SK-N-MC (cell line): ENCODE results near the gene MRPS7.
A peak's percentile ranks its signal among the peaks of the same experiment; 100 is the strongest.

ENCODE experiments used
- DNase-seq: peaks from one replicate; pipeline ENCODE4 v3.0.0-alpha.2; 2011; ENCODE audit warnings: low read depth, low spot score
- H3K27ac ChIP-seq: fragments of 200-600 bp; sonication (generic); 2 replicates; pipeline ENCODE4 v1.5.1; 2016; ENCODE audit warnings: mixed run types
- H3K36me3 ChIP-seq: fragments of 200-600 bp; sonication (generic); 2 replicates; pipeline ENCODE4 v1.6.1; 2017; ENCODE audit warnings: antibody characterized with exemption, low read length, mixed read lengths; ENCODE audit not compliant: insufficient read depth
- H3K4me3 ChIP-seq: fragments of 200-600 bp; sonication (generic); 2 replicates; pipeline ENCODE4 v1.5.1; 2016
- H3K9ac ChIP-seq: fragments of 200-600 bp; sonication (generic); 2 replicates; pipeline ENCODE4 v1.8.0; 2017; ENCODE audit warnings: mixed run types, mixed read lengths; ENCODE audit not compliant: insufficient read length
- H3K9me3 ChIP-seq: fragments of 200-600 bp; sonication (generic); 2 replicates; pipeline ENCODE4 v1.6.1; 2017; ENCODE audit warnings: low read depth, mild to moderate bottlenecking, antibody characterized with exemption, low read length, moderate library complexity, mixed read lengths
- EZH2 ChIP-seq: fragments of 200-600 bp; sonication (generic); IDR thresholded peaks from one replicate; pipeline ENCODE4 v1.6.1; 2017; ENCODE audit warnings: antibody characterized with exemption
- FOXP2 ChIP-seq: optimal IDR thresholded peaks from 2 replicates; pipeline ENCODE3; 2011; ENCODE audit warnings: mild to moderate bottlenecking, moderate library complexity; ENCODE audit not compliant: insufficient read depth; ENCODE audit errors: extremely low read length, control extremely low read depth
- POLR2AphosphoS5 ChIP-seq: IDR thresholded peaks from 2 replicates; pipeline ENCODE4 v1.6.1; 2012; ENCODE audit warnings: mild to moderate bottlenecking, low read depth, low read length, borderline replicate concordance

The MRPS7 gene

DNA sequence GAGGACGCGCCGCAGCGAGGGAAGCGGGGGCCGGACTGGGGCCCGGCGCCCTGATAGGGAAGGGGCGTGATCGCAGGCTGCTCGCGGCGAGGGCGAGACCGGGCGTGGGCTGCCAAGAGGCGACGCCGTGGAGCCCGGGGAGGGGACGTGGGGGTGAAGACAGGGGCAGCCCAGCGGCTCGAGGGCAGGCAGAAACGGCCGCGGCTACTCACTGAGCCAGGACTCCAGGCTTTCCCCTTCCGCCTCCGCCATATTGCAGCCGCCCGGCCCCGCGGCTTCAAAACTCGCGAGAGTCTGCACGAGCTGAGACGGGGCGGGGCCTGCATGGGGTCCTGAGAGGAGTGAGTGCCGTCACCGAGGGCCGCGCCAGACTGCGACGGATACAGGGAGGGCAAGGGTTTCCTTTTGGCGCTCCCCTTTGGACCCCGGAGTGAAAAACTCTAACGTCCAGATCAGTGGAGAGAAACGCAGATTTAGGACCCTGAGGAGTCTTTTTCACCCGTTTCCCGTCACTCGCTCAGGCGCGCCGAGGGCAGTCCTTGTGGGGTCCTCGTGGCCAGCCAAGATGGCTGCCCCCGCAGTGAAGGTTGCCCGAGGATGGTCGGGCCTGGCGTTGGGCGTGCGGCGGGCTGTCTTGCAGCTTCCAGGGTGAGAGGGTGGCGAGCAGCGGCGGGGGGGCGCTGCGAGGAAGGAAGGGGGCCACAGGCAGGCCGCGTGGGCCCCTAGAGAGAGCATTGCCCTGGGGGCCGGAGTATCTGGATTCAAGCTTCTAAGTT is at the start of gene MRPS7, which contains the start of gene GGA3:
MRPS7 (plus strand) TSS at position 544 of the 776 bp plus-strand sequence; CDS start at position 566, 22 bp downstream.
GGA3 (minus strand) TSS at position 271 of the 776 bp plus-strand sequence; CDS start at position 252, 19 bp downstream.
- Histone ChIP-seq H3K27ac (peak within 1 kb of the TSS; percentile 98), H3K36me3 (peaks cover 28% of the 10 kb centered on the region), H3K4me3 (peak within 1 kb of the TSS; percentile 90), H3K9me3 (no peaks in the 10 kb centered on the region), H3K9ac (peak within 1 kb of the TSS; percentile 97)
- peak; percentile 57 for DNase-seq
- TF ChIP-seq EZH2 = no peak
- peak; percentile 71 for TF ChIP-seq FOXP2
- TF ChIP-seq POLR2AphosphoS5 = peak; percentile 89

DNA sequence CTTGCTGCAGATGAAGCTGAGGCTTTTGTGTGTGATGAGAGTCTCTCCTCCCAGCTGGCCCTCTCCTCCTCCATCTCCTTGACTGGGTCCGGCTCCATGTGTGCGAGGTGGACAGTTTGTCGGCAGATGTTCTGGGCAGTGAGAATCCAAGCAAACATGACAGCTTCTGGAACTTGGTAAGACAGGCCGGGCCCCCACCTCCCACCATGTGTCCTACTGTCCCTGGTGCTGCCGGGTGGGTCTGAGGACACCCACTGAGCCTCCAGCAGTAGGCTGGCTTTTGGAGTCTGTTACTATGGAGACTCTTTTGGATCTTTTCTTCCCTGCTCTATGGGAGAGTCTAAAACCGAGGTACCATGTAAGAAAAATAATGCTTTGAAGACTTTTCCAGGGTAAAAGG is 43.5 kb upstream of the MRPS7 start:
- H3K36me3 ChIP-seq = peaks cover 68% of the 10 kb centered on the region
- no peaks in the 10 kb centered on the region for H3K9me3 ChIP-seq
- TF ChIP-seq POLR2AphosphoS5 (no peak), FOXP2 (no peak), EZH2 (no peak)
- H3K4me3 ChIP-seq = no peak overlapping the region
- no peak for DNase-seq
- no peak overlapping the region for H3K9ac ChIP-seq
- H3K27ac ChIP-seq = no peak overlapping the region

DNA sequence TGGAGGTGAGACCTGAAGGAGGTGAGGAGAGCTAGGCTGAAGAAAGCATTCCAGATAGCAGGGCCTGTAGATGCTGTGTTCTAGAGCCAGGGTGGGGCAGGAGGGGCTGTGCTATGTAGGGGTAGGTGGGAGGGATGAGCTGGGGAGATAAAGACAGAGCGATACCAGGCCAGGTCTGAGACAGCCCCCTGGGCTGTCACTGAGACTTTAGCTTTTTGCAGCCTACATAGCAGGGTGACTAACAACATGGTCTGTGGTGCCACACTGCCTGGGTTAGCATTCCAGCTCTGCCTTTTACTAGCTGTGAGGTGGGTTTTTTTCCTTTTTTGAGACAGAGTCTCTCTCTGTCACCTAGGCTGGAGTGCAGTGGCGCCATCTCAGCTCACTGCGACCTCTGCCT is 41.9 kb upstream of the MRPS7 start:
- Histone ChIP-seq H3K9ac (no peak overlapping the region), H3K27ac (no peak overlapping the region), H3K36me3 (peaks cover 56% of the 10 kb centered on the region), H3K4me3 (no peak overlapping the region), H3K9me3 (no peaks in the 10 kb centered on the region)
- no peak for TF ChIP-seq POLR2AphosphoS5
- no peak for TF ChIP-seq FOXP2
- TF ChIP-seq EZH2 = no peak
- no peak for DNase-seq

DNA sequence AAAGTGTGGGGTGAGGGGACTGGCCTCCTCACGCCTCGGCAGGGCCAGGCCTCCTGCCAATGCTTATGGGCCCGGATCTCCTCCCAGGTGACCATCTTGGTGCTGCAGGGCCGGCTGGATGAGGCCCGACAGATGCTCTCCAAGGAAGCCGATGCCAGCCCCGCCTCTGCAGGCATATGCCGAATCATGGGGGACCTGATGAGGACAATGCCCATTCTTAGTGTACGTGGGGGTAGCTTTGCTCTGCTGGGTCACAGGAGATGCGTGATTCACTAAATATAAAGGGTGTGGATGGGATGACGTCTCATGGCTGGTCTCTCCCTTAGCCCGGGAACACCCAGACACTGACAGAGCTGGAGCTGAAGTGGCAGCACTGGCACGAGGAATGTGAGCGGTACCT is 36.7 kb upstream of the MRPS7 start:
- H3K9ac ChIP-seq = no peak overlapping the region
- DNase-seq = no peak
- H3K27ac ChIP-seq = no peak overlapping the region
- no peaks in the 10 kb centered on the region for H3K9me3 ChIP-seq
- H3K36me3 ChIP-seq = peaks cover 56% of the 10 kb centered on the region
- H3K4me3 ChIP-seq = no peak overlapping the region
- TF ChIP-seq EZH2 (no peak), FOXP2 (no peak), POLR2AphosphoS5 (no peak)

DNA sequence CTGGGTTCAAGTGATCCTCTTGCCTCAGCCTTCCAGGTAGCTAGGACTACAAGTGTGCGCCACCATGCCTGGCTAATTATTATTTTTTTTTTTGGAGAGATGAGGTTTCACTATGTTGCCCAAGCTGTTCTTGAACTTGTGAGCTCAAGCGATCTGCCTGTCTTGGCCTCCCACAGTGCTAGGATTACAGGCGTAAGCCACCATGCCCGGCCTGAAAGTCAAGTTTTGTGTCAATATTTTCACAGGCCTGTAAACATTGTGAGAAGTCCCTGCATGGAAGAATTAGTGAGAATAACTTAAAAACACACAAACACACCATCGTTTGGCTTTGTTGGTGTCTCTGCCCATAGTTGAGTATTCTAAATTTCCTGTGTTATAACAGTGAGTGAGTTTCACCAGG is 34.0 kb upstream of the MRPS7 start:
- no peak for DNase-seq
- TF ChIP-seq EZH2 (no peak), POLR2AphosphoS5 (no peak), FOXP2 (no peak)
- Histone ChIP-seq H3K4me3 (no peak overlapping the region), H3K36me3 (peaks cover 72% of the 10 kb centered on the region), H3K9me3 (no peaks in the 10 kb centered on the region), H3K27ac (no peak overlapping the region), H3K9ac (no peak overlapping the region)

DNA sequence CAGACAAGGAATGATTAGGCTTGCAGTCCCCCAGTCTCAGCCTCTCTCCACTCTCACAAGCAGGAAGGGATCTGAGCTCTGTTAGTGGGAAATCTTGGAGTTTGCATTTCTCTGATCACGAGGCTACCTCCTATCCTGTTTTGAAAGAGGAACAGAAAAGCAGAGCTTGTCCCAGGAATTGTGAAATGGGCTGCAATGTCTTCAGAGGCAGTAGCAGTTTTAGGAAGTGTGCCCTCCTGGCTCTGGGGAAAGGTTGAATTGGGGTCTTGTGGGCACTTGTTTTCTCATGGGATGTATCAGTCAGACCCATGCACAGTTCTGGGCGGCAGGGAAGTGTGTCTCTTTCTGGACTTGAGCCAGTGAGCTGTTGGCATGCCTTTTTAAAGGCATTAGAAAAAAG is 33.4 kb upstream of the MRPS7 start:
- Histone ChIP-seq H3K36me3 (peaks cover 74% of the 10 kb centered on the region), H3K27ac (no peak overlapping the region)

DNA sequence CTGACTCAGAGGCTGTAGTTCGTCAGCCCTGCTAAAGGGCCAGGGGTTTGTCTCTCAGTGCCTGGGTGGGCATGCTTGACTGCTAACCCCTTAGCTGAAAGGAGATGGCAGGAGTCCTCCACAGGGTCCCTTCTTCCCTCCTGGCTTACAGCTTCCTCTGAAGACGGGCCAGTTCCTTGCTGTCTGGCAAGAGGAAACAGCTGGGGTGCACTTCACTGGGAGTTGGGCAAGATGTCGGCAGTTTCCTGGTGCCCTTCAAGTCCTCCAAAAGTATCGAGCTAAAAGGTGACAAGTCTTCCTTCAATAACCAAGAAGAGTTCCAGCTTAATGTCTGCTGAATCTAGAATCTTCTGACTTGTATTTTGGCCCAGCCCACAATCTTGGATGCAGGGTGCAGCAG is 32.8 kb upstream of the MRPS7 start:
- Histone ChIP-seq H3K27ac (no peak overlapping the region), H3K4me3 (no peak overlapping the region), H3K9me3 (no peaks in the 10 kb centered on the region), H3K9ac (no peak overlapping the region), H3K36me3 (peaks cover 74% of the 10 kb centered on the region)
- DNase-seq = no peak
- TF ChIP-seq EZH2 = no peak
- TF ChIP-seq FOXP2 = no peak
- TF ChIP-seq POLR2AphosphoS5 = no peak

More for the DNA sequence above, 33.4 kb upstream of the MRPS7 start:
- Histone ChIP-seq H3K9ac (no peak overlapping the region), H3K9me3 (no peaks in the 10 kb centered on the region), H3K4me3 (no peak overlapping the region)
- DNase-seq = no peak
- TF ChIP-seq EZH2 (no peak), FOXP2 (no peak)

DNA sequence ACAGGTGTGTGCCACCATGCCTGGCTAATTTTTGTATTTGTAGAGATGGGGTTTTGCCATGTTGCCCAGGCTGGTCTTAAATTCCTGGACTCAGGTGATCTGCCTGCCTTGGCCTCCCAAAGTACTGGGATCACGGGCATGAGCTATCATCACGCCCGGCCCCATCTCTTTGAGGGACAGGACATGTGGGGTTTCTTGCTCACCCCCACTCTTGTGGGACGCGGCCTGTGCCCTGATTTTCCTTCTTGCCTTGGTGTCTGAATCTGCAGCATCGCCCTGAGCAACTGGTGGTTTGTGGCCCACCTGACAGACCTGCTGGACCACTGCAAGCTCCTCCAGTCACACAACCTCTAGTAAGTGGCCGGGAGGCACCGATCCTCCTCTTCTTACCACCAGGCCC is 30.6 kb upstream of the MRPS7 start:
- peaks cover 75% of the 10 kb centered on the region for H3K36me3 ChIP-seq
- no peak for DNase-seq
- TF ChIP-seq FOXP2 = no peak
- TF ChIP-seq POLR2AphosphoS5 = no peak
- no peak for TF ChIP-seq EZH2
- H3K27ac ChIP-seq = no peak overlapping the region
- no peaks in the 10 kb centered on the region for H3K9me3 ChIP-seq
- H3K9ac ChIP-seq = no peak overlapping the region
- H3K4me3 ChIP-seq = no peak overlapping the region
